ENCODE data around the gene PLA2G2F. TPM values are rescaled to one million over a fixed set of nuclear protein-coding genes. Genes with fewer than 3 reads are reported as not detected.

The PLA2G2F gene
- total RNA-seq, 1 donor from 2014 or later, result not detected

DNA sequence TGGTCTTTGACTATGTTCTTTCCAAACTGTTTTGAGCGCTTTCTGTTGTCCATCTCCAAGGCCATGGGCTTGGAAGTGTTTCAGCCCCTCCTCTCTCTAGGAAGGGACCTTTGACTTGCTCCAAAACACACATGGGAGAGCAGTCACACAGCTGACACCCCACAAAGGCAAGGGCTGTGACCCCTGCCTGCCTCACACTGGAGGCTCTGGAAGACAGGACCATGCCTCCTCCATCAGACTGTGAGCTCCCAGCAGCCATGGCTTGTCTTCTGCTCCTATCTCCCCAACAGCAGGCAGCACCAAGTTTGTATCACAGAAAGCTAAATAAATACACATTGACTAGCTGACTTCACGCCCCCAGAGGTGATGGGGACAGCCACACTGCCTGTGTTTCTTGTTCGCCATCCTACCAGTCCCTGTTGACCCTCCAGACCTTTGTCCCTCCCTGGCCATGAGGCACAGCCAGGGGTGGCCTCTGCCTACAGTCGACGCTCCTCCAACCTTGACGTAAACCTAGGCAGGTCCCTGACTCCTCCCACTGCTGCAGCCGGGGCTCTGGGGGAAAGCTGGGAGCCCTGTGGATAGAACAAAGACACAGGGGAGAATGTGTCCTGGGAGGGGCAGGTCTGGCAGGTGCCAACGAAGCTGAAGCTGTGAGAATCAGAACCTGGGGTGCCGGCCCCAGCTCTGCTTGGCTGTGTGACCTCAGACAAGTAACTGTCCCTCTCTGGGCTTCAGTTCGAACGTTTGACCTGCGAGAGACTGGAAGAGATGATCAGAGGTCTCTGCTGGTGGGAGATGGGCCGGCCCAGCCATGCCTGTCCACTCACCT, 4.8 kb downstream of the PLA2G2F start:
- no peak overlapping the region for H3K27ac ChIP-seq
- no peak for ATAC-seq
- H3K9me3 ChIP-seq, result no peaks in the 10 kb centered on the region
- H3K4me3 ChIP-seq, result no peak overlapping the region
- peak; percentile 27 for DNase-seq
- intact Hi-C loops (cut with DNase I), result no loop called here
- no peaks in the 10 kb centered on the region for H3K36me3 ChIP-seq
- no peaks in the 10 kb centered on the region for H3K27me3 ChIP-seq (ENCODE audit: low read depth)
- TF ChIP-seq, protein P1, sequence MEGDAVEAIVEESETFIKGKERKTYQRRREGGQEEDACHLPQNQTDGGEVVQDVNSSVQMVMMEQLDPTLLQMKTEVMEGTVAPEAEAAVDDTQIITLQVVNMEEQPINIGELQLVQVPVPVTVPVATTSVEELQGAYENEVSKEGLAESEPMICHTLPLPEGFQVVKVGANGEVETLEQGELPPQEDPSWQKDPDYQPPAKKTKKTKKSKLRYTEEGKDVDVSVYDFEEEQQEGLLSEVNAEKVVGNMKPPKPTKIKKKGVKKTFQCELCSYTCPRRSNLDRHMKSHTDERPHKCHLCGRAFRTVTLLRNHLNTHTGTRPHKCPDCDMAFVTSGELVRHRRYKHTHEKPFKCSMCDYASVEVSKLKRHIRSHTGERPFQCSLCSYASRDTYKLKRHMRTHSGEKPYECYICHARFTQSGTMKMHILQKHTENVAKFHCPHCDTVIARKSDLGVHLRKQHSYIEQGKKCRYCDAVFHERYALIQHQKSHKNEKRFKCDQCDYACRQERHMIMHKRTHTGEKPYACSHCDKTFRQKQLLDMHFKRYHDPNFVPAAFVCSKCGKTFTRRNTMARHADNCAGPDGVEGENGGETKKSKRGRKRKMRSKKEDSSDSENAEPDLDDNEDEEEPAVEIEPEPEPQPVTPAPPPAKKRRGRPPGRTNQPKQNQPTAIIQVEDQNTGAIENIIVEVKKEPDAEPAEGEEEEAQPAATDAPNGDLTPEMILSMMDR (IDR thresholded peaks at IDR 0.05), result no peak
- H3K4me1 ChIP-seq, result no peaks in the 10 kb centered on the region

- DNase-seq (no peak), ATAC-seq (no peak)
- H3K27ac ChIP-seq, result no peak overlapping the region
- TF ChIP-seq, protein P1 (IDR thresholded peaks at IDR 0.05), result no peak
- H3K4me3 ChIP-seq, result no peak overlapping the region
- H3K36me3 ChIP-seq, result no peaks in the 10 kb centered on the region
- peaks cover 4% of the 10 kb centered on the region for H3K27me3 ChIP-seq (ENCODE audit: low read depth)
- no peaks in the 10 kb centered on the region for H3K9me3 ChIP-seq
- intact Hi-C loops (cut with DNase I), result no loop called here
- peaks cover 14% of the 10 kb centered on the region for H3K4me1 ChIP-seq
Observed at GRCh38 chr1:20147846-20148570, 8.9 kb downstream of the PLA2G2F start.

- intact Hi-C loops (cut with DNase I), result no loop called here
- Histone ChIP-seq H3K27me3 (ENCODE audit: low read depth) (peaks cover 4% of the 10 kb centered on the region), H3K4me3 (no peak overlapping the region), H3K4me1 (peaks cover 16% of the 10 kb centered on the region), H3K9me3 (no peaks in the 10 kb centered on the region), H3K27ac (no peak overlapping the region), H3K36me3 (no peaks in the 10 kb centered on the region)
- DNase-seq (no peak), ATAC-seq (no peak)
- TF ChIP-seq, protein P1 (IDR thresholded peaks at IDR 0.05), result no peak
Observed at GRCh38 chr1:20148571-20149500, 9.7 kb downstream of the PLA2G2F start.

GRCh38 chr1:20149601-20150325, 10.6 kb downstream of the PLA2G2F start:
- Histone ChIP-seq H3K4me1 (peaks cover 25% of the 10 kb centered on the region), H3K27me3 (ENCODE audit: low read depth) (peaks cover 4% of the 10 kb centered on the region), H3K4me3 (no peak overlapping the region), H3K9me3 (no peaks in the 10 kb centered on the region), H3K36me3 (no peaks in the 10 kb centered on the region), H3K27ac (no peak overlapping the region)
- TF ChIP-seq, protein P1 (IDR thresholded peaks at IDR 0.05), result no peak
- DNase-seq, result no peak
- no peak for ATAC-seq
- intact Hi-C loops (cut with DNase I), result no loop called here

DNA sequence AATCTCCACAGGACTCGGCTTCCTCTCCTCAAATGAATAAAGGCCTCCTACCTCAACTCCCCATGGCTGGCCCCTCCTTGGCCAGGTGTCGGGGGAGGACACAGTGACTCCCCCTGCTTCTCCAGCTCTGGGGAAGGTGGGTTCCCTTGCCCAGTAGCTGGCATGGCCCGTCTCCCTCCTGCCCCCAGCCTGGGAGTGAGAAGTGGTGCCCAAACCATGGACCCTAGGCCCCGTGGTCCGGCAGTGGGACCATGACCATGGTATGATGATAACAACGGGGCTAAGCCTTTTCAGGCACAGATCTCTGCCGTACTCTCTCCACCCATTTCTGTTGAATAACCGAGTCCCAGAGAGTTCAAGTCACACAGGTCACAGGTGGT, 11.2 kb downstream of the PLA2G2F start:
- peaks cover 4% of the 10 kb centered on the region for H3K27me3 ChIP-seq (ENCODE audit: low read depth)
- H3K4me3 ChIP-seq, result no peak overlapping the region
- H3K4me1 ChIP-seq, result peaks cover 30% of the 10 kb centered on the region
- H3K27ac ChIP-seq, result no peak overlapping the region
- no peaks in the 10 kb centered on the region for H3K9me3 ChIP-seq
- H3K36me3 ChIP-seq, result no peaks in the 10 kb centered on the region
- DNase-seq (no peak), ATAC-seq (no peak)
- intact Hi-C loops (cut with DNase I), result no loop called here
- TF ChIP-seq, protein P1 (IDR thresholded peaks at IDR 0.05), result no peak

Measured in lower lobe of right lung (tissue), 2 donors.